Suprapubic skin (tissue), 4 donors: ENCODE results near the gene NPR2. TPM values are rescaled to one million over a fixed set of nuclear protein-coding genes. Genes with fewer than 3 reads are reported as not detected.
A peak's percentile ranks its signal among the peaks of the same experiment; 100 is the strongest.

Experiments
- DNase-seq, 2 donors: peaks; one replicate each; pipeline ENCODE4 v3.0.0-alpha.2; 2019; ENCODE audit warnings: low spot score in 2 of 2
- H3K27ac ChIP-seq: fragments of 200-600 bp; sonication (generic); one replicate; pipeline ENCODE4 v1.5.1; 2019
- H3K27me3 ChIP-seq: fragments of 200-600 bp; sonication (generic); one replicate; pipeline ENCODE4 v1.5.1; 2019
- H3K36me3 ChIP-seq: fragments of 200-600 bp; sonication (generic); one replicate; pipeline ENCODE4 v1.5.1; 2019
- H3K4me1 ChIP-seq: fragments of 200-600 bp; sonication (generic); one replicate; pipeline ENCODE4 v1.5.1; 2019
- H3K4me3 ChIP-seq: fragments of 200-600 bp; sonication (generic); one replicate; pipeline ENCODE4 v1.5.1; 2019; ENCODE audit warnings: mild to moderate bottlenecking
- H3K9me3 ChIP-seq: fragments of 200-600 bp; sonication (generic); one replicate; pipeline ENCODE4 v1.5.1; 2019
- CTCF ChIP-seq, 2 donors: fragments of 200-600 bp in 1 of 2; fragments of 450-650 bp in 1 of 2; sonication (generic) in 1 of 2; IDR thresholded peaks; one replicate each; pipeline ENCODE4 v1.5.1; 2016 to 2019; ENCODE audit warnings: antibody characterized with exemption in 2 of 2, mild to moderate bottlenecking in 1 of 2, moderate library complexity in 1 of 2
- EP300 ChIP-seq: sonication (generic); formaldehyde crosslinking; IDR thresholded peaks from one replicate; pipeline ENCODE4 v1.6.1; 2017; ENCODE audit warnings: antibody characterized with exemption
- POLR2A ChIP-seq, 2 donors: fragments of 450-650 bp; IDR thresholded peaks; one replicate each; pipeline ENCODE4 v1.6.1; 2017; ENCODE audit warnings: antibody characterized with exemption in 2 of 2, mild to moderate bottlenecking in 2 of 2, moderate library complexity in 2 of 2
- POLR2AphosphoS5 ChIP-seq, 3 donors: sonication (generic); formaldehyde crosslinking; IDR thresholded peaks; one replicate each; pipeline ENCODE4 v1.6.1; 2017; ENCODE audit warnings: antibody characterized with exemption in 3 of 3
- whole genome bisulfite sequencing: methylation state at CpG from one replicate; pipeline ENCODE4 v1.1.5; 2018; 5-methylcytosine and 5-hydroxymethylcytosine counted together
- total RNA-seq, 4 donors: library from RNA; depleted of rRNA; stranded (reverse); fragments of >200 nt; gene quantifications; one replicate each; pipeline ENCODE4 v1.1.0, GENCODE V29; 2016

Gene NPR2
- total RNA-seq, 4 donors from 2014 or later, result 8.4 to 26.1 (median 18.2) TPM

GRCh38 chr9:35811381-35812024 lies 20.1 kb downstream of the NPR2 start:
- Histone ChIP-seq H3K27ac (peak overlapping the region; percentile 62), H3K4me3 (peak overlapping the region; percentile 55), H3K36me3 (peaks cover 16% of the 10 kb centered on the region), H3K27me3 (no peaks in the 10 kb centered on the region), H3K9me3 (no peaks in the 10 kb centered on the region), H3K4me1 (peaks cover 36% of the 10 kb centered on the region)
- peak in 1 of 2 donors; percentile 70 for DNase-seq
- 19% methylated on average over 7 of the region's 12 CpGs for WGBS
- no peak for TF ChIP-seq POLR2A (IDR thresholded peaks at IDR 0.05)
- no peak for TF ChIP-seq EP300
- no peak for TF ChIP-seq POLR2AphosphoS5 (IDR thresholded peaks at IDR 0.05)
- TF ChIP-seq CTCF (IDR thresholded peaks at IDR 0.05), result no peak

- WGBS, result 4% methylated on average over 13 of the region's 28 CpGs
Observed at GRCh38 chr9:35812025-35812602, 20.7 kb downstream of the NPR2 start, which contains the start of gene SPAG8. Gene SPAG8, minus strand, starts transcription at chr9:35812262. Its CDS starts 115 bp downstream, at chr9:35812147.

GRCh38 chr9:35813434-35814105 lies 22.2 kb downstream of the NPR2 start:
- 81% methylated on average over 9 of the region's 10 CpGs for WGBS
- no peak for DNase-seq
- Histone ChIP-seq H3K27me3 (no peaks in the 10 kb centered on the region), H3K36me3 (peaks cover 3% of the 10 kb centered on the region), H3K9me3 (no peaks in the 10 kb centered on the region), H3K27ac (peak overlapping the region; percentile 92), H3K4me1 (peaks cover 36% of the 10 kb centered on the region), H3K4me3 (peak overlapping the region; percentile 72)
- TF ChIP-seq POLR2AphosphoS5 (IDR thresholded peaks at IDR 0.05), result no peak
- peak in 1 of 2 donors; percentile 24 for TF ChIP-seq CTCF (IDR thresholded peaks at IDR 0.05)
- TF ChIP-seq EP300, result no peak
- TF ChIP-seq POLR2A (IDR thresholded peaks at IDR 0.05), result no peak

More at GRCh38 chr9:35812025-35812602, 20.7 kb downstream of the NPR2 start, which contains the start of gene SPAG8:
- H3K4me3 ChIP-seq, result peak within 1 kb of the TSS; percentile 55
- peak within 1 kb of the TSS; percentile 62 for H3K27ac ChIP-seq
- no peaks in the 10 kb centered on the region for H3K27me3 ChIP-seq
- no peak for TF ChIP-seq CTCF (IDR thresholded peaks at IDR 0.05)
- no peak for TF ChIP-seq POLR2AphosphoS5 (IDR thresholded peaks at IDR 0.05)
- no peak for TF ChIP-seq EP300
- TF ChIP-seq POLR2A (IDR thresholded peaks at IDR 0.05), result no peak
- peak; percentile 95 to 96 for DNase-seq
- peaks cover 11% of the 10 kb centered on the region for H3K36me3 ChIP-seq
- H3K9me3 ChIP-seq, result no peaks in the 10 kb centered on the region
- peaks cover 36% of the 10 kb centered on the region for H3K4me1 ChIP-seq

GRCh38 chr9:35814106-35814840 lies 22.9 kb downstream of the NPR2 start:
- Histone ChIP-seq H3K36me3 (no peaks in the 10 kb centered on the region), H3K9me3 (no peaks in the 10 kb centered on the region), H3K4me3 (peak overlapping the region; percentile 72), H3K4me1 (peaks cover 36% of the 10 kb centered on the region), H3K27ac (peak overlapping the region; percentile 92), H3K27me3 (no peaks in the 10 kb centered on the region)
- WGBS, result 11% methylated on average over 17 of the region's 29 CpGs
- DNase-seq, result peak; percentile 85 to 86
- TF ChIP-seq CTCF (IDR thresholded peaks at IDR 0.05), result peak in 1 of 2 donors; percentile 25
- TF ChIP-seq POLR2AphosphoS5 (IDR thresholded peaks at IDR 0.05), result no peak
- TF ChIP-seq EP300, result no peak
- TF ChIP-seq POLR2A (IDR thresholded peaks at IDR 0.05), result no peak
